Smooth muscle cell (in vitro differentiated cells): Measurements from ENCODE around the gene SP8. TPM values are rescaled to one million over a fixed set of nuclear protein-coding genes. Genes with fewer than 3 reads are reported as not detected.
"Not testable (repeated sequence)": the region's sequence is repeated elsewhere in the genome, so short reads cannot be mapped to it uniquely, and the experiment has no call there.

Experiments
- DNase-seq: peaks from one replicate; lab custom pipeline; 2025; ENCODE audit not compliant: unreplicated experiment; lab: John Stamatoyannopoulos, UW
- H2AFZ ChIP-seq: fragments of 200-600 bp; sonication (generic); 2 replicates; pipeline ENCODE4 v1.6.0; 2016; ENCODE audit warnings: antibody characterized with exemption, low read depth, mild to moderate bottlenecking
- H3F3A ChIP-seq: fragments of 200-600 bp; sonication (generic); 2 replicates; pipeline ENCODE4 v1.6.0; 2017; ENCODE audit warnings: antibody characterized with exemption, low read depth
- H3K27ac ChIP-seq: fragments of 200-600 bp; sonication (generic); 2 replicates; pipeline ENCODE4 v1.5.1; 2016; ENCODE audit warnings: low read depth, mild to moderate bottlenecking
- H3K27me3 ChIP-seq: fragments of 200-600 bp; sonication (generic); 2 replicates; pipeline ENCODE4 v1.6.1; 2016; ENCODE audit warnings: low read depth, mild to moderate bottlenecking
- H3K36me3 ChIP-seq: fragments of 200-600 bp; sonication (generic); 2 replicates; pipeline ENCODE4 v1.5.1; 2016; ENCODE audit warnings: low read depth
- H3K4me1 ChIP-seq: fragments of 200-600 bp; sonication (generic); 2 replicates; pipeline ENCODE4 v1.5.1; 2016; ENCODE audit warnings: low read depth
- H3K4me2 ChIP-seq: fragments of 200-600 bp; sonication (generic); 2 replicates; pipeline ENCODE4 v1.6.0; 2016; ENCODE audit warnings: mild to moderate bottlenecking
- H3K4me3 ChIP-seq: fragments of 200-600 bp; sonication (generic); 2 replicates; pipeline ENCODE4 v1.5.1; 2016; ENCODE audit warnings: mild to moderate bottlenecking
- H3K79me2 ChIP-seq: fragments of 200-600 bp; sonication (generic); 2 replicates; pipeline ENCODE4 v1.6.0; 2016; ENCODE audit warnings: low read depth, mild to moderate bottlenecking
- H3K9ac ChIP-seq: fragments of 200-600 bp; sonication (generic); 2 replicates; pipeline ENCODE4 v1.6.0; 2016; ENCODE audit warnings: low read depth
- H3K9me3 ChIP-seq: fragments of 200-600 bp; sonication (generic); replicated peaks from 2 replicates; pipeline ENCODE4 v1.5.1; 2016; ENCODE audit warnings: low read depth
- H4K20me1 ChIP-seq: fragments of 200-600 bp; sonication (generic); 2 replicates; pipeline ENCODE4 v1.6.0; 2016; ENCODE audit warnings: low read depth
- CTCF ChIP-seq: fragments of 200-600 bp; sonication (generic); IDR thresholded peaks from 2 replicates; pipeline ENCODE4 v1.5.1; 2017; ENCODE audit warnings: borderline replicate concordance, mild to moderate bottlenecking, antibody characterized with exemption; ENCODE audit not compliant: insufficient read depth, poor library complexity, severe bottlenecking
- WGBS: methylation state at CpG from one replicate; pipeline ENCODE4 v1.1.7; 2016; ENCODE audit warnings: low lambda C conversion rate; 5-methylcytosine and 5-hydroxymethylcytosine counted together
- polyA plus RNA-seq: library from polyadenylated mRNA; unstranded; fragments of >200 nt; fragmentation: Nextera tagmentation; extraction: Ambion mirVana; gene quantifications from 2 replicates; pipeline ENCODE4 v1.2.1, GENCODE V29; 2016
- total RNA-seq: library from RNA; depleted of rRNA; stranded (reverse); fragments of >200 nt; gene quantifications from 2 replicates; pipeline ENCODE4 v1.2.3, GENCODE V29; 2014

Gene SP8
- total and polyA plus RNA-seq, 2 experiments from 2014 or later: not detected

- no peaks in the 10 kb centered on the region for H3F3A ChIP-seq
- H4K20me1 ChIP-seq: no peaks in the 10 kb centered on the region
- no peak for DNase-seq
- H3K79me2 ChIP-seq: no peaks in the 10 kb centered on the region
- peaks cover 21% of the 10 kb centered on the region for H3K27me3 ChIP-seq
- no peak overlapping the region for H3K4me3 ChIP-seq
- H3K9me3 ChIP-seq: no peaks in the 10 kb centered on the region
- no peak overlapping the region for H3K9ac ChIP-seq
- no peaks in the 10 kb centered on the region for H3K36me3 ChIP-seq
- no peak overlapping the region for H2AFZ ChIP-seq
- no peak overlapping the region for H3K4me2 ChIP-seq
- TF ChIP-seq CTCF: no peak
- no peak overlapping the region for H3K27ac ChIP-seq
- H3K4me1 ChIP-seq: peaks cover 26% of the 10 kb centered on the region
- 40% methylated on average over 3 of the region's 3 CpGs for WGBS
Measured at GRCh38 chr7:20826243-20826642, 39.6 kb upstream of the SP8 start.

- peaks cover 21% of the 10 kb centered on the region for H3K27me3 ChIP-seq
- H3F3A ChIP-seq: no peaks in the 10 kb centered on the region
- H3K36me3 ChIP-seq: no peaks in the 10 kb centered on the region
- peaks cover 26% of the 10 kb centered on the region for H3K4me1 ChIP-seq
- H3K9me3 ChIP-seq: no peaks in the 10 kb centered on the region
- H3K4me2 ChIP-seq: no peak overlapping the region
- H3K79me2 ChIP-seq: no peaks in the 10 kb centered on the region
- 91% methylated on average over 2 of the region's 2 CpGs for WGBS
- H3K9ac ChIP-seq: no peak overlapping the region
- no peak for TF ChIP-seq CTCF
- H3K4me3 ChIP-seq: no peak overlapping the region
- no peak for DNase-seq
- H2AFZ ChIP-seq: no peak overlapping the region
- H4K20me1 ChIP-seq: no peaks in the 10 kb centered on the region
- no peak overlapping the region for H3K27ac ChIP-seq
Measured at GRCh38 chr7:20825555-20825954, 38.9 kb upstream of the SP8 start.

- H2AFZ ChIP-seq, H3K4me2 ChIP-seq, H3F3A ChIP-seq, H3K79me2 ChIP-seq, H3K9me3 ChIP-seq, DNase-seq, H3K27ac ChIP-seq, H3K9ac ChIP-seq, H3K36me3 ChIP-seq, H3K4me1 ChIP-seq, H4K20me1 ChIP-seq, H3K4me3 ChIP-seq: not testable (repeated sequence)
- peaks cover 10% of the 10 kb centered on the region for H3K27me3 ChIP-seq
- 94% methylated on average over 3 of the region's 3 CpGs for WGBS
Measured at GRCh38 chr7:20821390-20821789, 34.7 kb upstream of the SP8 start.

- H3K79me2 ChIP-seq: no peaks in the 10 kb centered on the region
- no peaks in the 10 kb centered on the region for H3K9me3 ChIP-seq
- H3K9ac ChIP-seq: no peak overlapping the region
- no peak overlapping the region for H3K4me2 ChIP-seq
- no peaks in the 10 kb centered on the region for H4K20me1 ChIP-seq
- no peaks in the 10 kb centered on the region for H3K36me3 ChIP-seq
- no peak for TF ChIP-seq CTCF
- peak overlapping the region; percentile 30 for H2AFZ ChIP-seq
- H3K27me3 ChIP-seq: no peaks in the 10 kb centered on the region
- no peaks in the 10 kb centered on the region for H3K4me1 ChIP-seq
- no peak overlapping the region for H3K27ac ChIP-seq
- H3F3A ChIP-seq: no peaks in the 10 kb centered on the region
- DNase-seq: no peak
- H3K4me3 ChIP-seq: no peak overlapping the region
- WGBS: 33% methylated on average over 4 of the region's 4 CpGs
Measured at GRCh38 chr7:20816372-20816959, 29.8 kb upstream of the SP8 start.
